GM20431 (cell line): ENCODE measurements around the gene IFITM1.
"Not testable (repeated sequence)": the region's sequence is repeated elsewhere in the genome, so short reads cannot be mapped to it uniquely, and the experiment has no call there.

Experiments
- in situ Hi-C: fragments of 300-500 bp; cut with MseI, MboI; formaldehyde crosslinking; loops from one replicate; pipeline ENCODE4 v1.15.0; 2020; ENCODE audit warnings: low sequenced_read_pairs; ENCODE audit not compliant: unreplicated experiment

The IFITM1 gene

GRCh38 chr11:313787-314553, at the start of gene IFITM1:
Gene IFITM1, plus strand, starts transcription at chr11:314040. Its CDS starts 131 bp downstream, at chr11:314171.
- in situ Hi-C loops, result no loop called here

- in situ Hi-C loops, result no loop called here
Measured at GRCh38 chr11:266676-267439, 47.0 kb upstream of the IFITM1 start.

- in situ Hi-C loops, result no loop called here
Measured at GRCh38 chr11:267491-267994, 46.3 kb upstream of the IFITM1 start.

- in situ Hi-C loops, result not testable (repeated sequence)
Measured at GRCh38 chr11:268716-269145, 45.1 kb upstream of the IFITM1 start.

GRCh38 chr11:269146-269890, 44.5 kb upstream of the IFITM1 start:
- in situ Hi-C loops, result no loop called here

- in situ Hi-C loops, result no loop called here
Measured at GRCh38 chr11:270451-271318, 43.2 kb upstream of the IFITM1 start.

- in situ Hi-C loops, result no loop called here
Measured at GRCh38 chr11:271319-271715, 42.5 kb upstream of the IFITM1 start.

- in situ Hi-C loops, result no loop called here
Measured at GRCh38 chr11:272195-272930, 41.5 kb upstream of the IFITM1 start.

- in situ Hi-C loops, result no loop called here
Measured at GRCh38 chr11:272931-273198, 41.0 kb upstream of the IFITM1 start.

- in situ Hi-C loops, result no loop called here
Measured at GRCh38 chr11:276219-276618, 37.6 kb upstream of the IFITM1 start.

- in situ Hi-C loops, result no loop called here
Measured at GRCh38 chr11:278001-278951, 35.6 kb upstream of the IFITM1 start, which contains the start of gene NLRP6. Gene NLRP6, plus strand, starts transcription at chr11:278407. Its CDS starts 163 bp downstream, at chr11:278570.

GRCh38 chr11:279040-279965, 34.5 kb upstream of the IFITM1 start:
- in situ Hi-C loops, result no loop called here

- in situ Hi-C loops, result no loop called here
Measured at GRCh38 chr11:279966-280705, 33.7 kb upstream of the IFITM1 start.

GRCh38 chr11:280706-281485, 32.9 kb upstream of the IFITM1 start:
- in situ Hi-C loops, result no loop called here

- in situ Hi-C loops, result no loop called here
Measured at GRCh38 chr11:281486-282161, 32.2 kb upstream of the IFITM1 start.
